Measurements from ENCODE around the gene SLC25A14. TPM values are rescaled to one million over a fixed set of nuclear protein-coding genes. Genes with fewer than 3 reads are reported as not detected.
A peak's percentile ranks its signal among the peaks of the same experiment; 100 is the strongest.
"Not testable (repeated sequence)": the region's sequence is repeated elsewhere in the genome, so short reads cannot be mapped to it uniquely, and the experiment has no call there.

SLC25A14 gene
- total RNA-seq, 1 experiment from 2014 or later, result 13.7 TPM

DNA sequence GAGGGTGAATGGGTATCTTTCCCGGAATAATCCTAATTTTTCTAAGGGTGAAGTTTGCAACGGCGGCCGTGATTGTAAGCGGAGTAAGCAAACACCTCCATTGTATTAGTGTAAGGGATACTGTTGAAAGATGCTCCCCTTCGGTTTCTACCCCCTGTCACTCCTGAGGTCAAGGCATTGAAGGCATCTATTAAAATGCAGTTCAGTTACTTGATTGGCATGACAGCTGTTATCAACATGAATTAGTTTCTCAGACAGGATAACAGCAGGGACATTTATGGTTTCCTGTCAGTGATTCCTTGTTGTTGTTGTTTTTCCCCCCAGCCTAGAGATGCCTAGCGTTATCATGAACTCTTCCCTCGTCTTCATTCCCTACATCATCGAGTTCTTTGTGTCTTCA lies 552 bp downstream of the SLC25A14 start:
- H3K27ac Mint-ChIP-seq (ENCODE audit: low read depth, unreplicated experiment), result peak overlapping the region; percentile 83
- peaks cover 32% of the 10 kb centered on the region for H3K27me3 Mint-ChIP-seq (ENCODE audit: insufficient read depth, unreplicated experiment)
- H3K4me3 Mint-ChIP-seq (ENCODE audit: unreplicated experiment), result peak overlapping the region; percentile 88
- POLR2A ChIA-PET, result interaction anchor here (0.6 to 1.2 kb wide), 3 partner anchors 41 to 1406 kb away, joined by 3 read pairs; no protein-coding TSS in a partner anchor
- H3K4me1 Mint-ChIP-seq (ENCODE audit: insufficient read depth, unreplicated experiment), result peaks cover 6% of the 10 kb centered on the region
- no peak for DNase-seq (ENCODE audit: unreplicated experiment)
- H3K36me3 Mint-ChIP-seq (ENCODE audit: insufficient read depth, unreplicated experiment), result no peaks in the 10 kb centered on the region
- intact Hi-C loops (cut with micrococcal nuclease), result no loop called here
- CTCF ChIA-PET, result interaction anchor here (0.6 to 0.7 kb wide), 2 partner anchors 28 to 61 kb away, joined by 3 read pairs; no protein-coding TSS in a partner anchor
- BruUV-seq (replicated peaks), result TSS peak; percentile 58
- no peak for TF ChIP-seq CTCF (IDR thresholded peaks at IDR 0.05; ENCODE audit: unreplicated experiment)
- no peaks in the 10 kb centered on the region for H3K9me3 Mint-ChIP-seq (ENCODE audit: unreplicated experiment)

DNA sequence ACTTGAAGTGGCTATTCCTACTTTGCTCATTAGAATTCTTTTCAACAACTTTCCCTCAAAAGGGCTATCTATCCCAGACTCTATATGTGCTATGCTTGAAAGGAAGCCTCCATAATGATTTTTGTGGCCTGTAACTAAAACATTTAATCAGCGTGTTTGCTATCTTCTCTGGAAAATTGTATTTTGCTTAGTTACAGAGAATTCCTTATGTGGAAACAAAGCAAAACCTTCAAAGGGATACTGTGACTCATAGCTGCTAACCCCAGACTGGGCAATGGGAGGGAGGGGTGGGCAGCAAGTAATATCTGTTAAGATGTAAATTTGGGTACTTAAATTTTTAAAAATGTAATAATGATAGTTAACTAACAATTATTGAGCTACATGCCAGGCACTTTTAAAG lies 3.7 kb downstream of the SLC25A14 start:
- Mint-ChIP-seq H3K9me3 (ENCODE audit: unreplicated experiment) (no peaks in the 10 kb centered on the region), H3K27me3 (ENCODE audit: insufficient read depth, unreplicated experiment) (peaks cover 32% of the 10 kb centered on the region), H3K36me3 (ENCODE audit: insufficient read depth, unreplicated experiment) (no peaks in the 10 kb centered on the region), H3K27ac (ENCODE audit: low read depth, unreplicated experiment) (no peak overlapping the region), H3K4me3 (ENCODE audit: unreplicated experiment) (no peak overlapping the region), H3K4me1 (ENCODE audit: insufficient read depth, unreplicated experiment) (peaks cover 6% of the 10 kb centered on the region)
- intact Hi-C loops (cut with micrococcal nuclease), result no loop called here
- ChIA-PET POLR2A (no interaction called here), CTCF (interaction anchor here (2.3 kb wide), 1 partner anchor 50 kb away, joined by 7 read pairs; no protein-coding TSS in a partner anchor)
- no TSS peak for BruUV-seq (replicated peaks)
- no peak for DNase-seq (ENCODE audit: unreplicated experiment)
- TF ChIP-seq CTCF (IDR thresholded peaks at IDR 0.05; ENCODE audit: unreplicated experiment), result no peak

GRCh38 chrX:130347321-130347720 lies 7.6 kb downstream of the SLC25A14 start:
- Mint-ChIP-seq H3K9me3 (ENCODE audit: unreplicated experiment) (no peaks in the 10 kb centered on the region), H3K36me3 (ENCODE audit: insufficient read depth, unreplicated experiment) (peaks cover 4% of the 10 kb centered on the region), H3K27me3 (ENCODE audit: insufficient read depth, unreplicated experiment) (peaks cover 33% of the 10 kb centered on the region), H3K4me3 (ENCODE audit: unreplicated experiment) (no peak overlapping the region), H3K27ac (ENCODE audit: low read depth, unreplicated experiment) (no peak overlapping the region), H3K4me1 (ENCODE audit: insufficient read depth, unreplicated experiment) (no peaks in the 10 kb centered on the region)
- BruUV-seq (replicated peaks), result no TSS peak
- TF ChIP-seq CTCF (IDR thresholded peaks at IDR 0.05; ENCODE audit: unreplicated experiment), result no peak
- POLR2A ChIA-PET, result no interaction called here
- CTCF ChIA-PET, result no interaction called here
- intact Hi-C loops (cut with micrococcal nuclease), result no loop called here
- DNase-seq (ENCODE audit: unreplicated experiment), result no peak

GRCh38 chrX:130351567-130351966 lies 11.8 kb downstream of the SLC25A14 start:
- peaks cover 33% of the 10 kb centered on the region for H3K27me3 Mint-ChIP-seq (ENCODE audit: insufficient read depth, unreplicated experiment)
- no peak for TF ChIP-seq CTCF (IDR thresholded peaks at IDR 0.05; ENCODE audit: unreplicated experiment)
- DNase-seq (ENCODE audit: unreplicated experiment), result no peak
- H3K9me3 Mint-ChIP-seq (ENCODE audit: unreplicated experiment), result no peaks in the 10 kb centered on the region
- no peak overlapping the region for H3K4me3 Mint-ChIP-seq (ENCODE audit: unreplicated experiment)
- intact Hi-C loops (cut with micrococcal nuclease), result no loop called here
- no peak overlapping the region for H3K27ac Mint-ChIP-seq (ENCODE audit: low read depth, unreplicated experiment)
- H3K4me1 Mint-ChIP-seq (ENCODE audit: insufficient read depth, unreplicated experiment), result no peaks in the 10 kb centered on the region
- H3K36me3 Mint-ChIP-seq (ENCODE audit: insufficient read depth, unreplicated experiment), result peaks cover 4% of the 10 kb centered on the region
- no TSS peak for BruUV-seq (replicated peaks)
- CTCF ChIA-PET, result no interaction called here
- POLR2A ChIA-PET, result no interaction called here

- peaks cover 33% of the 10 kb centered on the region for H3K27me3 Mint-ChIP-seq (ENCODE audit: insufficient read depth, unreplicated experiment)
- H3K4me1 Mint-ChIP-seq (ENCODE audit: insufficient read depth, unreplicated experiment); POLR2A ChIA-PET; intact Hi-C loops (cut with micrococcal nuclease); H3K4me3 Mint-ChIP-seq (ENCODE audit: unreplicated experiment); H3K9me3 Mint-ChIP-seq (ENCODE audit: unreplicated experiment); H3K36me3 Mint-ChIP-seq (ENCODE audit: insufficient read depth, unreplicated experiment); BruUV-seq (replicated peaks); DNase-seq (ENCODE audit: unreplicated experiment); H3K27ac Mint-ChIP-seq (ENCODE audit: low read depth, unreplicated experiment); CTCF ChIA-PET: not testable (repeated sequence)
Measured at GRCh38 chrX:130352050-130352449, 12.3 kb downstream of the SLC25A14 start.
